ENCODE results near the gene OPCML. TPM values are rescaled to one million over a fixed set of nuclear protein-coding genes. Genes with fewer than 3 reads are reported as not detected.

Gene OPCML
- total and polyA plus RNA-seq, 2 of the 13 experiments (the other 11 are each of a cell fraction or from before 2014, with no cell fraction given) = not detected

- TF ChIP-seq MXI1 (IDR thresholded peaks at IDR 0.05; ENCODE audit: borderline replicate concordance, low read depth, low read length) (no peak), HOXA9 (CRISPR knock-in tag; IDR thresholded peaks at IDR 0.05; ENCODE audit: borderline replicate concordance) (no peak), ZNF430 (CRISPR knock-in tag; IDR thresholded peaks at IDR 0.05) (no peak), CC2D1A (CRISPR knock-in tag; IDR thresholded peaks at IDR 0.05) (no peak), ATF4 (CRISPR knock-in tag; IDR thresholded peaks at IDR 0.05) (no peak), ZUFSP (CRISPR knock-in tag; IDR thresholded peaks at IDR 0.05; ENCODE audit: borderline replicate concordance) (no peak)
These were observed 26.3 kb downstream of the OPCML start (continued) for GRCh38 chr11:133506023-133506422.

GRCh38 chr11:133504906-133505305 lies 27.4 kb downstream of the OPCML start:
- no peak overlapping the region for H3K9ac ChIP-seq (ENCODE audit: insufficient read depth, low read depth, low read length)
- peaks cover 1 to 7% of the 10 kb centered on the region in 2 experiments; a peak in 1 of 5 replicates for H3K27me3 ChIP-seq (ENCODE audit: control insufficient read depth in 1 of 2, insufficient read depth in 2 of 2, low read length in 2 of 2)
- FAIRE-seq (no peak), ATAC-seq (no peak), DNase-seq (ENCODE audit: low spot score) (no peak)
- intact Hi-C loops (cut with micrococcal nuclease; ENCODE audit: unreplicated experiment) = no loop called here
- no peak overlapping the region for H3K4me3 ChIP-seq (replicated peaks in 1 of 3; ENCODE audit: insufficient read depth in 1 of 3, low read depth in 2 of 3, low read length in 3 of 3)
- H3K36me3 ChIP-seq (replicated peaks in 1 of 2; ENCODE audit: control insufficient read depth in 1 of 2, insufficient read depth in 2 of 2, low read length in 2 of 2) = no peaks in the 10 kb centered on the region
- H3K4me1 ChIP-seq (ENCODE audit: insufficient read depth, low read length) = no peaks in the 10 kb centered on the region
- no peak overlapping the region for H3K4me2 ChIP-seq (ENCODE audit: low read depth, low read length)
- H4K20me1 ChIP-seq (ENCODE audit: insufficient read depth, low read length) = no peaks in the 10 kb centered on the region
- WGBS (ENCODE audit: low lambda C conversion rate) = 0% methylated on average over 1 of the region's 8 CpGs
- ChIA-PET POLR2A (no interaction called here), CTCF (ENCODE audit: low intra/inter-chr PET ratio, low total read pairs) (no interaction called here)
- H3K9me3 ChIP-seq (ENCODE audit: low read length) = no peaks in the 10 kb centered on the region
- H3K79me2 ChIP-seq (ENCODE audit: insufficient read depth, low read length) = no peaks in the 10 kb centered on the region
- no peak overlapping the region for H2AFZ ChIP-seq (ENCODE audit: low read length)
- BruUV-seq (replicated peaks) = no TSS peak
- in situ Hi-C loops (cut with HindIII; ENCODE audit: extremely low pct_ligation_motif_present, low pct_unique_long_range_greater_than_20kb) = no loop called here
- no peak overlapping the region for H3K27ac ChIP-seq (ENCODE audit: extremely low read length, insufficient read depth, low read length)
- no peak for TF ChIP-seq ZNF792 (CRISPR knock-in tag; IDR thresholded peaks at IDR 0.05)
- no peak for TF ChIP-seq NR2F2 (IDR thresholded peaks at IDR 0.05; ENCODE audit: borderline replicate concordance, low read depth)
- TF ChIP-seq ATF1 (CRISPR knock-in tag; IDR thresholded peaks at IDR 0.05) = no peak
- no peak for TF ChIP-seq AKNA (CRISPR knock-in tag; IDR thresholded peaks at IDR 0.05; ENCODE audit: borderline replicate concordance)
- no peak for TF ChIP-seq ZNF749 (CRISPR knock-in tag; IDR thresholded peaks at IDR 0.05; ENCODE audit: borderline replicate concordance)
- no peak for TF ChIP-seq MXD4 (CRISPR knock-in tag; IDR thresholded peaks at IDR 0.05)
- TF ChIP-seq ZEB1 (IDR thresholded peaks at IDR 0.05; ENCODE audit: insufficient replicate concordance, low read depth) = no peak
- no peak for TF ChIP-seq ZNF382 (CRISPR knock-in tag; IDR thresholded peaks at IDR 0.05; ENCODE audit: borderline replicate concordance)
- no peak for TF ChIP-seq THAP7 (CRISPR knock-in tag; IDR thresholded peaks at IDR 0.05)

Data from HepG2 (cell line).